GM13976 (cell line): ENCODE results near the gene WDHD1.

Source experiments
- DNase-seq: peaks from one replicate; pipeline ENCODE4 v3.0.0; 2012; ENCODE audit warnings: low spot score
- in situ Hi-C: fragments of 300-500 bp; cut with MboI; formaldehyde crosslinking; loops from one replicate; pipeline ENCODE4 v1.12.0; 2022; ENCODE audit warnings: low sequenced_read_pairs, mixed read lengths, inconsistent platforms; ENCODE audit not compliant: unreplicated experiment
- TF ChIP-seq, protein P1 (sequence below): IDR thresholded peaks from 2 replicates; pipeline ENCODE4 v1.5.1; 2012; ENCODE audit warnings: borderline replicate concordance, mild to moderate bottlenecking; ENCODE audit not compliant: insufficient read depth; ENCODE audit errors: extremely low read depth, missing control alignments, control extremely low read depth

The WDHD1 gene

DNA sequence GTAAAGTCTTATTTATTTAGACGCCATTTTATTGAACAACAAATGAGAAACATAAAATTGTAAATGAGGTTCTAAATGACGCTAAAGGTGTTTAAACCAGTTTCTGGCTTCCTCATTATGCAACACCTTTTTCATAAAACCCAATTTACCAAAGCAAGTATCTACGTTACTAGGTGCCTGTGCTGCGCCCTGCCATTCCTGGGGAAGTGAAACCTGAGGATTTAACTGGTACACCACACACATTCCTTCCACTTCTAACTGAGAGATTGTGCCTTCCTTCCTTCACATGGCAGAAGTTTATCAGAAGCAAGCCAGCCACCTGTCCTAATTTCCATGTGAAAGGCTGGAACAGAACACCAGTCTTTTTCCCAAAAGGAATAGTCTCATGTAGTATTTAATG lies 84.0 kb downstream of the WDHD1 start:
- no peak for DNase-seq
- in situ Hi-C loops, result no loop called here
- TF ChIP-seq, protein P1, sequence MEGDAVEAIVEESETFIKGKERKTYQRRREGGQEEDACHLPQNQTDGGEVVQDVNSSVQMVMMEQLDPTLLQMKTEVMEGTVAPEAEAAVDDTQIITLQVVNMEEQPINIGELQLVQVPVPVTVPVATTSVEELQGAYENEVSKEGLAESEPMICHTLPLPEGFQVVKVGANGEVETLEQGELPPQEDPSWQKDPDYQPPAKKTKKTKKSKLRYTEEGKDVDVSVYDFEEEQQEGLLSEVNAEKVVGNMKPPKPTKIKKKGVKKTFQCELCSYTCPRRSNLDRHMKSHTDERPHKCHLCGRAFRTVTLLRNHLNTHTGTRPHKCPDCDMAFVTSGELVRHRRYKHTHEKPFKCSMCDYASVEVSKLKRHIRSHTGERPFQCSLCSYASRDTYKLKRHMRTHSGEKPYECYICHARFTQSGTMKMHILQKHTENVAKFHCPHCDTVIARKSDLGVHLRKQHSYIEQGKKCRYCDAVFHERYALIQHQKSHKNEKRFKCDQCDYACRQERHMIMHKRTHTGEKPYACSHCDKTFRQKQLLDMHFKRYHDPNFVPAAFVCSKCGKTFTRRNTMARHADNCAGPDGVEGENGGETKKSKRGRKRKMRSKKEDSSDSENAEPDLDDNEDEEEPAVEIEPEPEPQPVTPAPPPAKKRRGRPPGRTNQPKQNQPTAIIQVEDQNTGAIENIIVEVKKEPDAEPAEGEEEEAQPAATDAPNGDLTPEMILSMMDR, result no peak

DNA sequence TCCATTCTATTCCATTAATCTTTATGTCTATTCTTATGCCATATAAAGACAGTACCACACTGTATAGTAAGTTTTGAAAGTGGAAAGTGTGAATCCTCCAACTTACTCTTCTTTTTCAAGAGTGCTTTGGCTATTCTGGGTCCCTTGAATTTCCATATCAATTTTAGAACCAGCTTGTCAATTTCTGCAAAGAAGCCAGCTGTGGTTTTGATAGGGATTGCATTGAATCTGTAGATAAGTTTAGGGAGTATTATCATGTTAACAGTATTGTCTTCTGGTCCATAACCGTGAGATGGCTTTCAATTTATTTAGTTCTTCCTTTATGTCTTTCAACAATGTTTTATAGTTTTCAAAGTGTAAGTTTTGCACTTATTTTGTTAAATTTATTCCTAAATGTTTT lies 90.1 kb downstream of the WDHD1 start:
- in situ Hi-C loops, result no loop called here

DNA sequence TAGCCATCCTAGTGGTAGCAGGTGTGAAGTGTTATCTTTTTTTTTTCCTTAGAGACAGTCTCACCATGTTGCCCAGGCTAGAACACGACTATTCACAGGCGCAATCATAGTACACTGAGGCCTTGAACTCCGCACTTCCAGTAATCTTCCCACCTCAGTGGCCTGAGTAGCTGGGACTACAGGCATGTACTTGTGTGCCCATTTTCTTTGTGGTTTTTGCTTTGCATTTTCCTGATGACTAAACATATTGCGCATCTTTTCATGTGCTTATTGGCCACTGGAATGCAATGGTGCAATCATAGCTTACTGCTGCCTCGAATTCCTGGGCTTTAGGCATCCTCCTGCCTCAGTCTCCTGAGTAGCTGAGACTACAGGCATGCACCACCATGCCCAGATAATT lies 90.9 kb downstream of the WDHD1 start:
- in situ Hi-C loops, result no loop called here
- DNase-seq, result no peak
- TF ChIP-seq, protein P1, result no peak

More for the DNA sequence above, 90.1 kb downstream of the WDHD1 start:
- DNase-seq, result no peak
- TF ChIP-seq, protein P1, result no peak

DNA sequence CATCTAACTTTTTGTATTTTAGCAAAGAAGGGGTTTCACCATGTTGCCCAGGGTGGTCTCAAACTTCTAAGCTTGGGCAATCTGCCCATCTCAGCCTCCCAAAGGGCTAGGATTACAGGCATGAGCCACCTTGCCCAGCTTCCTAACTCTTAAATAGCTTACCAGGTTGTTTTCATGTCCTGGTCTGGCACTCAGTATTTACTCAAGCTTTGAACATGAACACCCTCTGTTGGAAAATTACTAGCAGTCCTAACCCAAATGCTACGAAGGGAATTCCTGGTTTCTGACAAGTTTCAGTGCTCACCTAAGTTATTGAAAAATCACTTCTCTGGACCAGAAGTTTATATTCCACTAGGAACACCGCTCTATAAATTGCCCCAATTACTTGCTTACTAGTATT lies 91.8 kb downstream of the WDHD1 start:
- TF ChIP-seq, protein P1, result no peak
- no peak for DNase-seq
- in situ Hi-C loops, result no loop called here

DNA sequence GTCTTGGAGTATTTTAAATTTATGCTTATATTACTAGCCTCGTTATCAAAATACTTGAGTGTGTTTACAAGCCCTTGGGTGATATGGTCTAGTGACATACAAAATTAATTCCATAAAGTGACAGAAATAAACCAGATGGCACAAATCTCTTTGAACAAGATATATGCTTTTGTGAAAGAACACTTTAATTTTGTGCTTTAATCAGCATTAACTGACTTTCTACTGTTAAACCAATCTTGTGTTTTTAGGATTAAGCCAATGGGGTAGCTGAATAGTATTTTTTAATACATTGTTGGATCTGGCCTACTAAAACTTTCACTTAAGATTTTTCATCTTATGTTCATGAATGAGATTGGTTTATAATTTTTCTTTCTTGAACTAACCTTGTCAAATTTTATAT lies 93.9 kb downstream of the WDHD1 start:
- in situ Hi-C loops, result no loop called here
- TF ChIP-seq, protein P1, result no peak
- no peak for DNase-seq

DNA sequence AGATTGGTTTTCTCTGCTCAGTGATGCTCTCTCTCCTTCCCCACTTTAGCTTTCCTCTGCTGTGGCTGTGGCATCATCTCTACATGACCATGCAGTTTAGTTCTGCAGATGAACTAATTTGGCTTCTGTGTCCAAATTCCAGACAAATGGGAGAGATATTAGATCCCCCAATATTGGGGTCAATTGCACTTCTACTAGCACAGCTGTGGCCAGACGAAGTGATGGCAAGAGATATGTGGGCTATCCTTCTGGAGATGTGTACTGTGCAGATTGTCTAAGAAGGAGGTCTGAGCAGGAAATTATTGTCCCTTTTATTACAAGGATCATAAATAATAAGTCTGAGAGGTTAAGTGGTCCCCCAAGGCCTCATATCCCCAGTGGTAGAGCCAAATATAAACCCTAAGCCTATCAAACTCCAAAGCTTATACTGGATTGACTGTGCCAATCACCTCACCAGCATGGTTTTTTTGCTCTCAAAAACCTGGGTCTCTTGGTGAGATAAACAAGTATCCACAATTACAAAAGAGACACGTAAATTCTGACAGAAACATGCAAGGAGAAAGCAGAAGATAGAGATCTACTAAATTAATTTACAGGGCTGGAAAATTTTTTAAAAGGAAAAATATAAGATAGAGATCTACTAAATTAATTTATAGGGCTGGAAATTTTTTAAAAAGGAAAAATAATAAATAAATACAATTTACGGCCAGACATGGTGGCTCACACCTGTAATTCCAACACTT lies 95.1 kb downstream of the WDHD1 start:
- in situ Hi-C loops, result no loop called here
- no peak for DNase-seq
- TF ChIP-seq, protein P1, result no peak
